AML-193 (cell line): Measurements from ENCODE around the gene SEZ6L.

Experiments used
- DNase-seq, 2 experiments: peaks; one replicate each; lab custom pipeline; 2025; lab: John Stamatoyannopoulos, UW

Gene SEZ6L

GRCh38 chr22:26246552-26246951 lies 77.3 kb downstream of the SEZ6L start:
- DNase-seq, result no peak

GRCh38 chr22:26251869-26252268 lies 82.6 kb downstream of the SEZ6L start:
- no peak for DNase-seq

GRCh38 chr22:26259510-26259909 lies 90.2 kb downstream of the SEZ6L start:
- peak; percentile 3 to 18 for DNase-seq

GRCh38 chr22:26264162-26264561 lies 94.9 kb downstream of the SEZ6L start:
- no peak for DNase-seq

- no peak for DNase-seq
These were observed 96.0 kb downstream of the SEZ6L start for GRCh38 chr22:26265281-26265680.

DNA sequence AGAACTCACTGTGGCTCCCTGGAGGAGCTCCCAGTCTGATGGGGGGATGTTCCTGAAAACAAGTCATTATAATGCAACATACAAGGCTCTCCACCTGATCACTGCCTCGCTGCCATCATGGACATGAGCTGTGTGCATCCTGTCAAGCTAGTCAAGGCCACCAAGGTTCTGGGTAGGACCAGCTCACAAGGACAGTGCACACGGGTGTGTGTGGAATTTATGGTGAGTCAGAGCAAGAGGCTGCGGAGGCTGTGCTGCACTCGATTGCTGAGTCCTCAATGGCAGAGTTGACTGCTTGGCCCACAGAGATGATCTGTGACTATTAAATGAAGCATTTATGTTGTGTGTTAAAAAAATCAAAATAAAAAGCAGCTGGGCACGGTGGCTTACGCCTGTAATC lies 96.6 kb downstream of the SEZ6L start:
- no peak for DNase-seq

DNA sequence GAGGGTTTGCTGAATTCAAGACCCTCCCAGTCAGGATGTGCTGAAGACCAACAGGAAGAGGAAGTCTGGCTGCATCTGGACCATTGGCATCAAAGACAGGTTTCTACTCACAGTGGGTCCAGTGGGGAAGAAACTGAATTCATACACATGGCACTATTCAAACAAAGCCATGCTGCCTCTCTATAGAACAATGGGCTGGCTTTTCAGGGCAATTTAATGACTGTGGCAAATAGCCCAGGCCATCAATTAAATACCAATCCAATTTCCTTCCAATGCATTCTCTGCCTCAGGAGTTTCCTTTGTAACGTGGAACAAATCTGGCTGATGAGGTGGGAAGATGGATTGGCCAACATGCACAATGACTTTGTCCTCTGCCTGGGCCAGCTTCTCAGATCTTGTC lies 98.6 kb downstream of the SEZ6L start:
- no peak for DNase-seq

- no peak for DNase-seq
These were observed 100.3 kb downstream of the SEZ6L start for GRCh38 chr22:26269572-26269971.

DNA sequence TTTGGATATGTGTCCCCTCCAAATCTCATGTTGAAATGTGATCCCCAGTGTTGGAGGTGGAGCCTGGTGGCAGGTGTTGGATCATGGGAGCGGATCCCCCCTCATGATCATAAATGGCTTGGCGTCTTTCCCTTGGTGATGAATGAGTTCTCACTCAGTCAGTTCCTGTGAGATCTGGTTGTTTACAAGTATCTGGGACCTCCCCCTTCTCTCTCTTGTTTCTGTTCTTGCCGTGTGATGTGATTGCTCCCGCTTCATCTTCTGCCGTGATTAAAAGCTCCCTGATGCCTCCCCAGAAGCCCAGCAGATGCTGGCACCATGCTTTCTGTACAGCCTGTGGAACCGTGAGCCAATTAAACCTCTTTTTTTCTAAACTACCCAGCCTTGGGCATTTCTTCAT lies 102.2 kb downstream of the SEZ6L start:
- DNase-seq, result no peak

DNA sequence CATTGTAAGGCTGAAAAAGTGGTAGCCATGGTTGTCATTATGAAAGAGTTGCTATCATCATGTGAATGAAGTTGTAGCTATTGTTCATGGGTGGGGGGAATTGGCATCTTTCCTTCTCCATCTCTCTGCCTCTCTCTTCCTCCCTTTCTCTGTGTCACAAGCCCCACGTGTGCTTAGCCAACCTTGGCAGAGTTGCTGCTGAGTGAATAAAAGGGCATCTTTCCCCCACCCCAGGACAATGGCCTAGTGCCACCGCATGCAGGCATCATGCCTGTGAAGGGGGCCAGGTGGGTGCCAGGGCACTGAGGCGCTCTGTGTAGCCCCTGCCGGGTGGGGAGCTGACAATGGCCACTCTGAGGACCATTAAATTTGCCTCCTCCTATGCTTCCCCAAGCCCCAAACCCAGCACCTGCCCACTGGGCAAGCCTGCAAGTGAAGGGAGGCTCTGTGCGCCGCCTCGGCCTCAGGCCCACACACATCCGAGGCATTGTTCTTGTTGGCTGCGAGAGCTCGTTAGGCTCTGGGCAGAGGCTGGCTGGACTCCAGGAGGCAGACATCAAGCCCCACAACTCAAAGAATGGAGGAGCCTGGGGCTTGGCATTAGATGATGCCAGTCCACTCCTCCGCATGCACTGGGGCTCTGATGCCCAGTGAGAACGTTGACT lies 103.9 kb downstream of the SEZ6L start:
- no peak for DNase-seq

GRCh38 chr22:26276529-26277160 lies 107.4 kb downstream of the SEZ6L start:
- no peak for DNase-seq

GRCh38 chr22:26281941-26282340 lies 112.7 kb downstream of the SEZ6L start:
- no peak for DNase-seq

- no peak for DNase-seq
These were observed 114.1 kb downstream of the SEZ6L start for GRCh38 chr22:26283330-26283729.

DNA sequence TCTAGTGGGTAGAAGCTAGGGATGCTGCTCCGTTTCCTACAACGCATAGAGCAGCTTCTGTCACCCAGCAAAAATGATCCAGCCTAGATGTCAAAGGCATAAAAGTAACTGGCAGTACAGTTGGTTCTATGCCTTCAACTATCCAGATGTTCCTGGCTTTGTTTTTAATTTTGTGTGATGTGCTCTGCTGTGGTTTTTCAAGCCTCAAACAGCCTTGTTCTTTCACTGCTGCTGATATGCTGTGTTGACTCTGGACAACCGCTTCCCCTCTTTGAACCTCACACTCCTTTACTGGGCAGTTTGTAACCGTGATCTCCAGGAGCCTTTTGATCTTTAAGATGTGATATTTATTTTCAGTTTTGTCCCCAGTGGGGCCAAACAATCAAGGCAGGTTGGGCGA lies 116.4 kb downstream of the SEZ6L start:
- no peak for DNase-seq

- DNase-seq, result no peak
These were observed 117.0 kb downstream of the SEZ6L start for GRCh38 chr22:26286091-26286820.

GRCh38 chr22:26287382-26288225 lies 118.3 kb downstream of the SEZ6L start:
- DNase-seq, result no peak

- no peak for DNase-seq
These were observed 120.4 kb downstream of the SEZ6L start for GRCh38 chr22:26289611-26290101.

- DNase-seq, result no peak
These were observed 122.8 kb downstream of the SEZ6L start for GRCh38 chr22:26291940-26292666.

DNA sequence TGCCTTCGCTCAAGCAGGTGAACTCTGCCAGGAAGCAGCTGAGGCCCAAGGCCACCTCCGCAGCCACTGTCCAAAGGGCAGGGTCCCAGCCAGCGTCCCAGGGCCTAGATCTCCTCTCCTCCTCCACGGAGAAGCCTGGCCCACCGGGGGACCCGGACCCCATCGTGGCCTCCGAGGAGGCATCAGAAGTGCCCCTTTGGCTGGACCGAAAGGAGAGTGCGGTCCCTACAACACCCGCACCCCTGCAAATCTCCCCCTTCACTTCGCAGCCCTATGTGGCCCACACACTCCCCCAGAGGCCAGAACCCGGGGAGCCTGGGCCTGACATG lies 123.4 kb downstream of the SEZ6L start:
- no peak for DNase-seq

- no peak for DNase-seq
These were observed 126.4 kb downstream of the SEZ6L start for GRCh38 chr22:26295563-26296126.

- no peak for DNase-seq
These were observed 129.5 kb downstream of the SEZ6L start for GRCh38 chr22:26298605-26299310.
